ENCODE data around the gene SPATA13. TPM values are rescaled to one million over a fixed set of nuclear protein-coding genes. Genes with fewer than 3 reads are reported as not detected.
"Not testable (repeated sequence)": the region's sequence is repeated elsewhere in the genome, so short reads cannot be mapped to it uniquely, and the experiment has no call there.

Gene SPATA13
- polyA plus RNA-seq, 1 experiment = 3.6 TPM

DNA sequence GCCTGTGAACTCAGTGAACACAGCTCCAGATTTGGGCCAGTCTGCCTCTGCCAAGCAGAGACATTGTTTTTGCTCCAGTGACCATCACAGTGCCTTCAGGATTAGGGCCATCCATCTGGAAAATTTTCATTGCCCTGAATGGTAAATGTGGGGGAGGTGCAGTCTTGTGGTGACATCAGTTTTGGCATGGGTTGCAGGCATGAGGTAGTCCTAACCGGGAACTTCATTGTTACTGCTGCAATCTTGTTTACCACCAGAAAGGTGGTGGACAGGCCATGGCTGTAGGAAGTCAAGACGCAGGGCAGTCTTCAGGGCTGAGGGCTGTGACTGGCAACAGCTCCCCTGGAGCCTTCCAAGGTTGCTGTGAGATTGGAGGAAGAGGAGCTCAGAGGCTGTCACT is 55.2 kb downstream of the SPATA13 start:
- TF ChIP-seq, protein P1, sequence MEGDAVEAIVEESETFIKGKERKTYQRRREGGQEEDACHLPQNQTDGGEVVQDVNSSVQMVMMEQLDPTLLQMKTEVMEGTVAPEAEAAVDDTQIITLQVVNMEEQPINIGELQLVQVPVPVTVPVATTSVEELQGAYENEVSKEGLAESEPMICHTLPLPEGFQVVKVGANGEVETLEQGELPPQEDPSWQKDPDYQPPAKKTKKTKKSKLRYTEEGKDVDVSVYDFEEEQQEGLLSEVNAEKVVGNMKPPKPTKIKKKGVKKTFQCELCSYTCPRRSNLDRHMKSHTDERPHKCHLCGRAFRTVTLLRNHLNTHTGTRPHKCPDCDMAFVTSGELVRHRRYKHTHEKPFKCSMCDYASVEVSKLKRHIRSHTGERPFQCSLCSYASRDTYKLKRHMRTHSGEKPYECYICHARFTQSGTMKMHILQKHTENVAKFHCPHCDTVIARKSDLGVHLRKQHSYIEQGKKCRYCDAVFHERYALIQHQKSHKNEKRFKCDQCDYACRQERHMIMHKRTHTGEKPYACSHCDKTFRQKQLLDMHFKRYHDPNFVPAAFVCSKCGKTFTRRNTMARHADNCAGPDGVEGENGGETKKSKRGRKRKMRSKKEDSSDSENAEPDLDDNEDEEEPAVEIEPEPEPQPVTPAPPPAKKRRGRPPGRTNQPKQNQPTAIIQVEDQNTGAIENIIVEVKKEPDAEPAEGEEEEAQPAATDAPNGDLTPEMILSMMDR (IDR thresholded peaks at IDR 0.05; ENCODE audit: insufficient read depth, low read depth, low read length) = no peak
- POLR2A ChIA-PET = no interaction called here
- DNase-seq (ENCODE audit: low read depth) = no peak

DNA sequence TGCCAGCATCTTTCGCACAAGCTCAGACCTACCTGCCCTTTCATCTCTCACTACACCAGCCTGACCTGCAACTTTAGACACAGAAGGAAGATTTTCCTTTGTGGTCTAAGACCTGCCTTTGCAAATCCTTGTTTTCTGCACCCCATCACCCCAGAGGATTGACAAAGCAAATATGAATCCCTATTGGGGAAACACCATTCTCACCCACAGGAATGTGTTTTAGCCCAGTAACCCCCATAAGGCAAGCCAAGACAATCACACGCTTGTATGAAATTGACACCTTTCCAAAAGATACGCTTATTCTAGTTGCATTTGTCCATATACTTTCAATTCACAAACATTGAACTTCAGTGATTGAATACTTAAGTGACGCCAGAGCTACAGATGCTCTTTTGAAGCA is 55.7 kb downstream of the SPATA13 start:
- no peak overlapping the region for H3K4me3 ChIP-seq (ENCODE audit: low read depth, low read length)
- H3K36me3 ChIP-seq (ENCODE audit: control insufficient read depth, insufficient read depth, low read length) = no peaks in the 10 kb centered on the region
- TF ChIP-seq, protein P1 (IDR thresholded peaks at IDR 0.05; ENCODE audit: insufficient read depth, low read depth, low read length) = no peak
- DNase-seq (ENCODE audit: low read depth) = no peak
- no peaks in the 10 kb centered on the region for H3K27me3 ChIP-seq (ENCODE audit: control insufficient read depth, insufficient read depth, low read length)
- POLR2A ChIA-PET = no interaction called here
- CTCF ChIA-PET = interaction anchor here (0.6 to 2.3 kb wide), 6 partner anchors 12 to 195 kb away, joined by 3 to 8 read pairs (median 4); no protein-coding TSS in a partner anchor

More for the DNA sequence above, 55.2 kb downstream of the SPATA13 start:
- no peaks in the 10 kb centered on the region for H3K27me3 ChIP-seq (ENCODE audit: control insufficient read depth, insufficient read depth, low read length)
- CTCF ChIA-PET = interaction anchor here (0.6 to 2.3 kb wide), 6 partner anchors 13 to 195 kb away, joined by 3 to 8 read pairs (median 4); no protein-coding TSS in a partner anchor
- H3K36me3 ChIP-seq (ENCODE audit: control insufficient read depth, insufficient read depth, low read length) = no peaks in the 10 kb centered on the region
- no peak overlapping the region for H3K4me3 ChIP-seq (ENCODE audit: low read depth, low read length)

DNA sequence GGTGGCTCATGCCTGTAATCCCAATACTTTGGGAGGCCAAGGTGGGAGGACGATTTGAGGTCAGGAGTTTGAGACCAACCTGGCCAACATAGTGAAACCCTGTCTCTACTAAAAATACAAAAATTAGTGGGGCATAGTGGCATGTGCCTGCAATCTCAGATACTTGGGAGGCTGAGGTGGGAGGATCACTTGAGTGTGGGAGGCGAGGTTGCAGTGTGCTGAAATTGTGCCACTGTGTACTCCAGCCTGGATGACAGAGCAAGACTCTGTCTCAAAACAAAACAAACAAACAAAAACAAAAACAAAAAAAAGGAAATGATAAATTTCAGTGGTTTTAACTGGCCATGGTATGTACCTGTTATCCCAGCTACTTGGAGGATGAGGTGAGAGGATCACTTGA is 56.3 kb downstream of the SPATA13 start:
- H3K36me3 ChIP-seq (ENCODE audit: control insufficient read depth, insufficient read depth, low read length); H3K4me3 ChIP-seq (ENCODE audit: low read depth, low read length); POLR2A ChIA-PET; DNase-seq (ENCODE audit: low read depth); H3K27me3 ChIP-seq (ENCODE audit: control insufficient read depth, insufficient read depth, low read length): not testable (repeated sequence)
- CTCF ChIA-PET = interaction anchor here (2.0 to 3.7 kb wide), 3 partner anchors 164 to 196 kb away, joined by 8 to 17 read pairs (median 8); no protein-coding TSS in a partner anchor

DNA sequence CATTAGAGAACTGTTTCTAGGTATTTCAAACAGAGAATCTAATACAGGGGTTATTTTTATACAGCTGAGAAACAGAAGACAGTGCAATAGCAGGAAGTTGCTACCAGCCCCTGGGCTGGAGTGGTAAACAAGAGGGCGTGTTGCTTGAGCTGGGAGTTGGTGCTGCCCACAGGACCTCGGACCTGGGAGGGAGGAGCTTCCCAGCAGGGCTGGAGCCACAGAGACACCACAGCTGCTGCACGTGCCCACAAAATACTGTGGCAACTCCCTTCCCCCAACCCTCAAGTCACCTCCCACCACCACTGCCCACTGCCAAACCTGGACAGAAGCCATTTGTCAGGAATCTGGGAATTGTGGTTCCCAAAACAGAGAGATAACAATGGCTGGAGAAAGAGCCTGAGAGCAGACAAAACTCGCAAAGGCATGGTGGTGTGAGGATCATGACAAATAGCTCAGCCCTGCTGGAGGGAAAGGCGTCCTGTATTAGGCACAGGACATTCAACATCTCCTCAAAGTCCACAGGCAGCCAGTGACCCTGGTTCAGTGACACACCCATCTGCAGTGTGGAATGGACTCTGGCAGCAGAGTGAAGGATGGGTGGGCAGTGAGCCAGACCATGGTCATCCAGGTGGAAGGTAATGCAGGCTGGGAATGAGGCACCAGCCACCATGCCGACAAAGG is 57.2 kb downstream of the SPATA13 start:
- TF ChIP-seq, protein P1 (IDR thresholded peaks at IDR 0.05; ENCODE audit: insufficient read depth, low read depth, low read length) = no peak
- no peak for DNase-seq (ENCODE audit: low read depth)
- CTCF ChIA-PET = interaction anchor here (0.8 to 4.0 kb wide), 7 partner anchors 10 to 198 kb away, joined by 3 to 75 read pairs (median 8); no protein-coding TSS in a partner anchor
- Histone ChIP-seq H3K36me3 (ENCODE audit: control insufficient read depth, insufficient read depth, low read length) (0 out of 2 replicates have a peak, but pooled peaks cover 1% of the 10 kb centered on the region), H3K27me3 (ENCODE audit: control insufficient read depth, insufficient read depth, low read length) (no peaks in the 10 kb centered on the region), H3K4me3 (ENCODE audit: low read depth, low read length) (no peak overlapping the region)
- POLR2A ChIA-PET = no interaction called here

DNA sequence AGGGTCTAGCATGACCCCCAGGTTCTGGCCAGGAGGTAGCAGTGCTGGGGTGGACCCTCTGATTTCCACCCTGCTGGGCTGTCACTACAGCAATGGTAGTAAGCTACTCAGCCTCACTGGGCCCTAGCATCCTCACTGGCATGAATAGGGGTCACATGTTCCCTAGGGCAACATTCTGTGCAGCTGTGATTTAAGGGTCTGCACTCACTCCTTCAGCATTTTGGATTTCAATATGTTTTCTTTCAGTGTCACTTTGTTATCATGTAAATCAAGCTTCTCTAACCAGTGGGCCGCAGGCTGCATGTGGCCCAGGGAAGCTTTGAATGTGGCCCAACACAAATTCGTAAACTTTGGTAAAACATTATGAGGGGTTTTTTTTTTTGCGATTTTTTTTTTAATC is 57.8 kb downstream of the SPATA13 start:
- ChIA-PET CTCF (interaction anchor here (0.7 to 4.0 kb wide), 12 partner anchors 10 to 298 kb away, joined by 3 to 75 read pairs (median 10); partner anchors contain the start of gene SPATA13), POLR2A (no interaction called here)
- Histone ChIP-seq H3K36me3 (ENCODE audit: control insufficient read depth, insufficient read depth, low read length) (peaks cover 3% of the 10 kb centered on the region; the same call in 1 of the 2 replicates), H3K27me3 (ENCODE audit: control insufficient read depth, insufficient read depth, low read length) (no peaks in the 10 kb centered on the region), H3K4me3 (ENCODE audit: low read depth, low read length) (no peak overlapping the region)
- TF ChIP-seq, protein P1 (IDR thresholded peaks at IDR 0.05; ENCODE audit: insufficient read depth, low read depth, low read length) = no peak
- no peak for DNase-seq (ENCODE audit: low read depth)
